Prostate gland (tissue), 2 donors: ENCODE data around the gene RHCE.
"Not testable (repeated sequence)": the region's sequence is repeated elsewhere in the genome, so short reads cannot be mapped to it uniquely, and the experiment has no call there.

ENCODE experiments used
- CTCF ChIP-seq, 4 experiments: fragments of 200-600 bp in 2 of 4; fragments of 450-650 bp in 2 of 4; sonication (generic) in 2 of 4; IDR thresholded peaks; 1 replicate in 3 of 4; 2 replicates in 1 of 4; pipeline ENCODE4 v1.5.1; 2016 to 2019; ENCODE audit warnings: antibody characterized with exemption in 4 of 4, mild to moderate bottlenecking in 2 of 4, moderate library complexity in 2 of 4
- POLR2A ChIP-seq: fragments of 450-650 bp; IDR thresholded peaks from one replicate; pipeline ENCODE4 v1.6.1; 2016; ENCODE audit warnings: antibody characterized with exemption, mild to moderate bottlenecking
- POLR2AphosphoS5 ChIP-seq: sonication (generic); formaldehyde crosslinking; IDR thresholded peaks from one replicate; pipeline ENCODE4 v1.6.1; 2017; ENCODE audit warnings: antibody characterized with exemption

DNA sequence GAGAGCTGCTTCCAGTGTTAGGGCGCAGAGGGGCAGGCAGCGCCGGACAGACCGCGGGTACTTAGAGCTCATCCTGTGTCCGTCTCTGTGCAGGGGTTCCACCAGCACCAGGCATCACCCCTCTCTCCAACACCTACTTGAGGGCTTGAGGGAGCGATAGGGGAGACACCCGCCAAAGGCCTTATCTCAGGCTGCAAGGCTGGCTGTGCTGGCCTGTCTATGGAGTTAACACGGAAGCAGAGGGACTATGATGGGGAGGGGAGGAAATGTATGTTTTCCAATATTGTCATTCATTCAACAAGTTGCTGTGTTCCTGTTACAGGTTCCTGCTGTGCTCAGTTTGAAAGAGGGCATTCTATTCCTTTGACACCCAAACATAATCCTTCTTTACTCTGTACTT is at the start of gene RHCE:
- not testable (repeated sequence) for TF ChIP-seq POLR2A; CTCF (IDR thresholded peaks at IDR 0.05); POLR2AphosphoS5
